Effector CD8-positive, alpha-beta T cell (primary cell): ENCODE results near the gene PRELID3B.
A peak's percentile ranks its signal among the peaks of the same experiment; 100 is the strongest.

Experiments used
- DNase-seq: peaks from one replicate; lab custom pipeline; 2025; lab: John Stamatoyannopoulos, UW

PRELID3B gene

GRCh38 chr20:59010321-59010994 lies 32.1 kb downstream of the PRELID3B start:
- no peak for DNase-seq

- DNase-seq = no peak
Observed at GRCh38 chr20:59008715-59009336, 33.8 kb downstream of the PRELID3B start.

- DNase-seq = no peak
Observed at GRCh38 chr20:59007665-59008511, 34.7 kb downstream of the PRELID3B start.

- no peak for DNase-seq
Observed at GRCh38 chr20:59006864-59007664, 35.5 kb downstream of the PRELID3B start, which contains the start of gene CTSZ. TSS of gene CTSZ (minus strand) at chr20:59007254. CDS start at chr20:59007128, 126 bp downstream.

GRCh38 chr20:59006167-59006863 lies 36.3 kb downstream of the PRELID3B start:
- no peak for DNase-seq

- no peak for DNase-seq
Observed at GRCh38 chr20:59005523-59006166, 36.9 kb downstream of the PRELID3B start.

- DNase-seq = peak; percentile 14
Observed at GRCh38 chr20:59004763-59005522, 37.6 kb downstream of the PRELID3B start.

- DNase-seq = peak; percentile 50
Observed at GRCh38 chr20:59004493-59004762, 38.2 kb downstream of the PRELID3B start.

GRCh38 chr20:59003836-59004492 lies 38.6 kb downstream of the PRELID3B start:
- DNase-seq = no peak

- no peak for DNase-seq
Observed at GRCh38 chr20:59002874-59003399, 39.6 kb downstream of the PRELID3B start.

GRCh38 chr20:59002388-59002787 lies 40.2 kb downstream of the PRELID3B start:
- no peak for DNase-seq

- DNase-seq = no peak
Observed at GRCh38 chr20:59001449-59002171, 41.0 kb downstream of the PRELID3B start.

- DNase-seq = no peak
Observed at GRCh38 chr20:59001068-59001448, 41.5 kb downstream of the PRELID3B start.

GRCh38 chr20:59000326-59000725 lies 42.3 kb downstream of the PRELID3B start:
- DNase-seq = no peak

GRCh38 chr20:58998656-58999055 lies 43.9 kb downstream of the PRELID3B start:
- DNase-seq = no peak

GRCh38 chr20:58997141-58997770 lies 45.3 kb downstream of the PRELID3B start:
- DNase-seq = no peak

- DNase-seq = no peak
Observed at GRCh38 chr20:58996226-58996611, 46.4 kb downstream of the PRELID3B start.
